22Rv1 (cell line): ENCODE results near the gene STIL.
"Not testable (repeated sequence)": the region's sequence is repeated elsewhere in the genome, so short reads cannot be mapped to it uniquely, and the experiment has no call there.

Experiments used
- H3K27ac ChIP-seq: fragments of 450-650 bp; 2 replicates; pipeline ENCODE4 v1.5.1; 2017
- ZFX ChIP-seq: fragments of 450-650 bp; IDR thresholded peaks from 2 replicates; pipeline ENCODE4 v1.6.1; 2017; ENCODE audit warnings: antibody characterized with exemption, borderline replicate concordance
- TF ChIP-seq, protein P1 (sequence below): fragments of 450-650 bp; IDR thresholded peaks from 2 replicates; pipeline ENCODE4 v1.5.1; 2017; ENCODE audit warnings: mild to moderate bottlenecking

STIL gene

DNA sequence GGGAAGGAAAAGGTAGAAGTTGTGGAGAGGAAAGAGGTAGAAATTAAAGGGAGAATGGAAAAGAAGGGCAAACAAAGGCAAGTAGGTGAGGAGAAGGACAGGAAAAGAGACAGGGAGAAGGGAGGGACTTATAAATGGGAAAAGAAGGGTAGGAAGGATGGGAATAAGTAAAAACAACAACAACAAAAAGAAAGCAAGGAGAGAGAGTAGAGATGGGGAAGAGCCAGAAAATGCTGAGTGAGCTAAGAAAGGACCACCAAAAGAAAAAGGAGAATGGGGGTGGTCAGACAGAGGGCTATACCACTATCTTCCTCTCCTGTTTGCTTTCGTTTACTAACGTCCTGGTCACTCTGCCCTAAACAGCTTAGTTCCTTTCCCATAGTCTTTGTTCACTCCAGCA, 17.9 kb upstream of the STIL start:
- TF ChIP-seq, protein P1, sequence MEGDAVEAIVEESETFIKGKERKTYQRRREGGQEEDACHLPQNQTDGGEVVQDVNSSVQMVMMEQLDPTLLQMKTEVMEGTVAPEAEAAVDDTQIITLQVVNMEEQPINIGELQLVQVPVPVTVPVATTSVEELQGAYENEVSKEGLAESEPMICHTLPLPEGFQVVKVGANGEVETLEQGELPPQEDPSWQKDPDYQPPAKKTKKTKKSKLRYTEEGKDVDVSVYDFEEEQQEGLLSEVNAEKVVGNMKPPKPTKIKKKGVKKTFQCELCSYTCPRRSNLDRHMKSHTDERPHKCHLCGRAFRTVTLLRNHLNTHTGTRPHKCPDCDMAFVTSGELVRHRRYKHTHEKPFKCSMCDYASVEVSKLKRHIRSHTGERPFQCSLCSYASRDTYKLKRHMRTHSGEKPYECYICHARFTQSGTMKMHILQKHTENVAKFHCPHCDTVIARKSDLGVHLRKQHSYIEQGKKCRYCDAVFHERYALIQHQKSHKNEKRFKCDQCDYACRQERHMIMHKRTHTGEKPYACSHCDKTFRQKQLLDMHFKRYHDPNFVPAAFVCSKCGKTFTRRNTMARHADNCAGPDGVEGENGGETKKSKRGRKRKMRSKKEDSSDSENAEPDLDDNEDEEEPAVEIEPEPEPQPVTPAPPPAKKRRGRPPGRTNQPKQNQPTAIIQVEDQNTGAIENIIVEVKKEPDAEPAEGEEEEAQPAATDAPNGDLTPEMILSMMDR = no peak
- no peak for TF ChIP-seq ZFX
- H3K27ac ChIP-seq = peak overlapping the region; percentile 98

DNA sequence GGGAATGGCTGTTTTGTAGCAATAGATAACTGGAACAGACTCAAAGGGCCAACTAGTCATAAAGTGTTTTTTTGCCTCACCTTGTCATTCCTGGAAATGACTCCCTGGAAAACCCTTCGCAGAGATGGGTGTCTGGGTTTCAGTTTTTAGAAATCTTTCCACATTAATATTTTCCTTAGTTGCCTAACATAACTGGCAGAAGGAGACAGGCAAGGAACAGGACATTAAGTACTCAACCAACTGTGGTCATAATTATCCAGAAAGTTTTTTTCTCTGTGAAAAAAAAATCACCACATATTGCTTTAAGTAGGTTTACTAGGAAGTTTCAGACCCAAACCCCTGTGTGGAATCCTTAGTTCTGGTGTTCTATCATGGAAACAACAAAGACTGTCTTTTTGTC, 16.3 kb upstream of the STIL start:
- no peak overlapping the region for H3K27ac ChIP-seq
- TF ChIP-seq, protein P1 = no peak

DNA sequence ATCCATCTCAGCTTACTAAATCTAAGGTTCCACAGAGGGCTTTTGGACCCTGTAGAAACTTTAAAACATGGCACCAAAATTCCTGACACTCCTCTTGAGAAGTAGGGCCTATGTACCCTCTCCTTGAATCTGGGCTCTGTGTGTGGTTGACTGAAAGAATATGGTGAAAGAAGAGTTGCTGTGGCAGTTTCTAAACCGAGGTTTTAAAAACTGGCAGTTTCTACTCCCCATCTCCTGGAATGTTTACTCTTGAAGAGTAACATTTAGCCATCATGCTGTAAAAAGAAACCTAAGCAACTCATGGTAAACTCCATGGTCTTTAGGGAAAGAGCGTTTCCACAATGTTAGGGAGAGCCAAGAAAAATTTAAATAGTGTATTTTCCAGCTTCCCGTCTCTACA, 15.0 kb upstream of the STIL start:
- TF ChIP-seq, protein P1 = no peak
- TF ChIP-seq ZFX = no peak
- no peak overlapping the region for H3K27ac ChIP-seq

DNA sequence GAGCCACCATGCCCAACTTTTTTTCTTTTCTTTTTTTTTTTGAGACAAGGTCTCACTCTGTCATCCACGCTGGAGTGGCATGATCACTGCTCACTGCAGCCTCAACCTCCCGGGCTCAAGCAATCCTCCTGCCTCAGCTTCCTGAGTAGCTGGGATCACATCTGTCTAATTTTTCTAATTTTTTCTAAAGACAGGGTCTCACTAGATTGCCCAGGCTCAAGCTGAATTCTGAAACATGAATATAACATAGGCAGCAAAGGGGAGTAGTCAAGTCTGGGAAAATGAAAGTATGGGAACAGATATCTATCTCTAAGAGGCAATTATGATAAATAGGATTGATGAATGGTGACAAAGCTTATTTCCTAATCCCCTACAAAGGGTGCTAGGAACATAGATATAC, 12.3 kb upstream of the STIL start:
- H3K27ac ChIP-seq = no peak overlapping the region
- TF ChIP-seq, protein P1 = no peak
- no peak for TF ChIP-seq ZFX

DNA sequence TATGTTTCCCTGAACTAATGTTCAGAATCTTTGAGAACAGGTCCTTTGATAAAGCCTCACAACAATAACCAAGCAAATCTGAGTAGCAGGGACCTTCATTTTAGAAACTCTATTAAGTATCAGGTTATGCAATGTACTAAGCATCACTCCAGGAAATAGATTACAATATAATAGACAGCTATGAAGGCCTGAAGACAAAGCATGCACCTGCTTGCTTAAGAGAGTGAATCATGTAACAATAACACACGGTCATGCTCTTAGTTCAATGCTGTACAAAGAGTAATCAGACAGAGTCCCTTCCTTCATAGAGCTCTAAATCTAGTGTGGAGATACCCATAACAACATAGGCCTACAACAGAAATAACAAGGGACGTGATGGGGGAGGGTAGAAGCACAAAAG, 11.6 kb upstream of the STIL start:
- H3K27ac ChIP-seq = no peak overlapping the region
- no peak for TF ChIP-seq ZFX
- TF ChIP-seq, protein P1 = no peak

DNA sequence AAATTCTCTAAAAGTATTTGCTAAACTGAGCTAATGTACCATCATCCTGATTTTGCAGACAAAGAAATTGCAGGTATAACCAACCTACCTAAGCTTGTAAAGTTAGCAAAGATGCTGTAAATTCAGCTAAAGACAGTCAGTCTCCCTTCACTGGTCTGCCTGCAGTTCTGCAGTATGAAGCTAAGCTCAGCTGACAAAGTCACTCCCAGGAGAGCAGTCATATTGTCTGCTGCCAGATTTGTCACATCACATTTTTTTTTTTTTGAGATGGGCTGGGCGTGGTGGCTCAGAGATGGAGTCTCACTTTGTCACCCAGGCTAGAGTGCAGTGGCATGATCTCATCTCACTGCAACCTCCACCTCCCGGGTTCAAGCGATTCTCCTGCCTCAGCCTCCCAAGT, 10.7 kb upstream of the STIL start:
- no peak overlapping the region for H3K27ac ChIP-seq
- no peak for TF ChIP-seq ZFX
- TF ChIP-seq, protein P1 = no peak

DNA sequence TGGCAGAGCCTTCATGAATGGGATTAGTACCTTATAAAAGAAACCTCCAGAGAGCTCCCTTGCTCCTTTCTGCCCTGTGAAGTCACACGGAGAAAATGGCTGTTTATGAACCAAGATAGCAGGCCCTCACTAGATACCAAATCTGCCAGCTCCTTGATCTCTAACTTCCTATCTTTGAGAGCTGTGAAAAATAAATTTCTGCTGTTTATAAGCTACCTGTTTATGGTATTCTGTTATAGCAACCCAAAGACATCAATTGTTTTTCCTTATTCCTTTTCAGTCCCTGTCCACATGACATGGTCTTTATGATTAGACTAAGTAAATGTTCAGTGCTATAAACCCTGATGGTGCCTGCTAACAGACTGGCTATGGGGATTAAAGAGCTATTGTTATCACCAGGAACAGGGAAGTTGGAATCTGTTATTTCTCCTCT, 9.7 kb upstream of the STIL start:
- no peak for TF ChIP-seq ZFX
- TF ChIP-seq, protein P1 = no peak
- H3K27ac ChIP-seq = 0 out of 2 replicates have a peak overlapping the region, but pooled peaks have one; percentile 33

DNA sequence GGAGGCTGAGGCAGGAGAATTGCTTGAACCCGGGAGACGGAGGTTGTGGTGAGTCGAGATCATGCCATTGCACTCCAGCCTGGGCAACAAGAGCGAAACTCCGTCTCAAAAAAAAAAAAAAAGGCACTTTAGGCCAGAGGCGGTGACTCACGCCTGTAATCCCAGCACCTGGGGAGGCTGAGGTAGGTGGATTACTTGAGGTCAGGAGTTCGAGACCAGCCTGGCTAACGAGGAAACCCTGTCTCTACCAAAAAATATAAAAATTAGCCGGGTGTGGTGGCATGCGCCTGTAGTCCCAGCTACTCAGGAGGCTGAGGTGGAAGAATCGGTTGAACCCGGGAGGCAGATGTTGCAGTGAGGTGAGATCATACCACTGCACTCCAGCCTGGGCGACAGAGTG, 6.0 kb upstream of the STIL start:
- not testable (repeated sequence) for H3K27ac ChIP-seq
